Measurements from ENCODE around the gene TAF7.

DNA sequence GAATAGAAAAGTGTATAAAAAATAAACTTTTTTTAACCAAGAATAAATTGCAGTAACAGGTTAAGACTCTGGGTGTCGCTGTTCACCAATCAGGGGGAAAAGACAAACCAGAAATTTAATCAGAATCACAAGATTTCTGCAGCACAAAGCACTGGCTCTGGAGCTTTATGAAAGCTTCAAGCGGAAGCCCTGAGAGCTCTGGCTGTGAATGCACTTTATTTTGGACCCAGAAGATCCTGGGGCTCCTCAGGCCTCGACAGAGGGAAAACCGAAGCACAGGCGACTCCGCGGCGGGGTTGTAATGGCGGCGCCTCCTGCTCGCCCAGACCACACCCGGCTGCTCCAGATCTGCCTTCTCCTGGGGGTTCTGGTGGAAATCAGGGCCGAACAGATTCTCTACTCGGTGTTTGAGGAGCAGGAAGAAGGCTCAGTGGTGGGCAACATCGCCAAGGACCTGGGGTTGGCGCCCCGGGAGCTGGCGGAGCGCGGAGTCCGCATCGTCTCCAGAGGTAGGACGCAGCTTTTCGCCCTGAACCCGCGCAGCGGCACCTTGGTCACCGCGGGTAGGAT is 34.4 kb upstream of the TAF7 start, which contains the start of gene PCDHGA4:
- TF ChIP-seq CTCF (IDR thresholded peaks at IDR 0.05) (peak; percentile 44), EZH2 (IDR thresholded peaks at IDR 0.05) (no peak), EZH2phosphoT487 (IDR thresholded peaks at IDR 0.05) (no peak)
